Measurements from ENCODE around the gene TRIM44. TPM values are rescaled to one million over a fixed set of nuclear protein-coding genes. Genes with fewer than 3 reads are reported as not detected.
"Not testable (repeated sequence)": the region's sequence is repeated elsewhere in the genome, so short reads cannot be mapped to it uniquely, and the experiment has no call there.

Gene TRIM44
- total RNA-seq, 8 experiments from 2014 or later, result 15.7 to 33.5 (median 23.7) TPM

DNA sequence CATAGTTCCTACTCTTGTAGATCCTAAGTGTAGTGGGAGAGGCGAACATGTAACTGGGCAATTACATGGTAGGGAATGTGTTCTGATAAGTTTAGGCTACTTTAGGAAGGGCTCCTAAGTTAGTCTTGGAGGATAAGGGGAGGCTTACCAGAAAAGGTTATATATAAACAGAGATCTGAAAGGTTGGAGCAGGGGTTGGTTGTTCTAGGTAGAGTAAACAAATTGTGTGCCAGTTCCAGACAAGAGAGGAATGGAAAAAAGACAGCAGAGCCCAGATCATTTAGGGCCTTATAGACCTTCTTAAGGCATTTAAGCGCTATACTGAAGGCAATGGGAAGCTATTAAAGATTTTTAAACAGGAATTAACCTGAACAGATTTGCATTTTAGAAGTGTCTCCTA is 74.4 kb downstream of the TRIM44 start:
- Histone ChIP-seq H3K4me1 (replicated peaks in 1 of 2) (peaks cover 0 to 8% of the 10 kb centered on the region in 2 donors), H3K27ac (no peak overlapping the region), H3K4me3 (no peak overlapping the region)
- ATAC-seq (replicated peaks in 6 of 8), result no peak
- in situ Hi-C loops (cut with MboI; ENCODE audit: low pct_unique_long_range_greater_than_20kb in 2 of 9, low sequenced_read_pairs in 9 of 9, unreplicated experiment in 9 of 9), result no loop called here
- WGBS, 10 experiments, result 93 to 100% (median 100%) methylated on average over 1 to 2 of the region's 2 CpGs; no CpG with 5 or more reads in 1 of the 10 experiments

DNA sequence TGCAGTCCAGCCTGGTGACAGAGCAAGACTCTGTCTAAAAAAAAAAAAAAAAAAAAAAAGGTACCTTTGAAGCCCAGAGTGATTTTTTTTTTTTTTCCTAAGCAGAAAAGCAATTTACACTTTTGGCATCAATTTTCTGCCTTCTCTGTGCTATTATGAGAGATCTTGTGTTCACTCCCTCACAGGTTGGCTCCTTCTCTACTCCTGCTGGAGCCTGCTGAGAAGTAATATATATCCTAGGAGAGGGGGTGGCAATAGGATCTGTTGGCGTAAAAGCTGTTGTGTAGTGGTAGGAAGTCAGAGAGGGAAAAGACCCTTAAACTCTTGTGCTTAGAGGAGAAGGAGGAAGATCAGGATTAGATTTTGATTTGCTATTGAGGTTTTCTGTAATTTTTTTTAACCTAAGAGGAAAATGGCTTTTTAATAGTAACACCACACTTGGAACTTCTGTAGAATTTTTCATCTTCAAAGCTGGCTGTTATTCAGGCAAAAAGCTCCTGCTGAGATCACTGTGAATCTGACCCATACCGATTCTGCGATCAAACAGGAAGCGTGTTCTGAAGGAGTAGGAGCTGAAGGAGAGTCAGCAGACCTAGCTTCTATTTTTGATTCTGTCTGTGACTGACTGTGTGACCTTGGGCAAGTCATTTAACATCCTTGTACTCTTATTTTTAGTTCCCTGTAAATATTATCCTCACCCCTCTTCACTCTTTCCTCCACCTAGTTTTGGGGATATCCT is 77.7 kb downstream of the TRIM44 start:
- no peak overlapping the region for H3K27ac ChIP-seq

DNA sequence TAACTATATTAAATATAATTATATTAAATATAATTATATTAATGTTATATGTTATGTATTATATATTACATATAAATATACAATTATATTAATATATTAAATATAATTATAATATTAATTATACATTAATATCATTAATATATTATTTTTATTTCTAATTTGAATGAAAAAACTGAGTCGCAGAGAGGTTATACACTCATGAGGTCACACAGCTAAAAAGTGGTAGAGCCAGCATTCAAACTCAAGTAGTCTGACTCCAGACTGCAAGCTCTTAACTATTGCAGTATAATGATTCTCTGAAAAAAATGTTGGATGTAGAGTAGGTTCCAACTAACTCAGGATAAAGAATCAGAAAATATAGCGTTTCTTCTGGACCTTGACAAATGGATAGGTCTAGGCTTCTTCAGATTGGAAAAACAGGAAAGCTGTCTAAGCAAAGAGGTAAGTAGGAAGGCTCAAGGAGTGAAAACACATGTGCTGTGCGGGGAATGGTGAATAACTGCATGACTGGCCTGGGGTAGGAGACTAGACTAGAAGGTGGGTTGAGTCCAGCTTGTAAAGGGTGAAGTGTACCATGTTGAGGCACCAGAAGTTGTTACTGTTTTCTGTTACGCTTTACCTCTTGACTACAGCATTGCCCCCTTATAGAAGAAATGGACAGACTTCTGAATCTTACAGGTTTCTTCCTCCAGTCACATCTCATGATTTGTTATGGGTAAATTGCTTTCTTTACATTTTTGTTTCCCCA is 80.3 kb downstream of the TRIM44 start:
- in situ Hi-C loops (cut with MboI; ENCODE audit: low pct_unique_long_range_greater_than_20kb in 2 of 9, low sequenced_read_pairs in 9 of 9, unreplicated experiment in 9 of 9), result no loop called here
- Histone ChIP-seq H3K4me3 (no peak overlapping the region), H3K27ac (no peak overlapping the region), H3K4me1 (replicated peaks in 1 of 2) (peaks cover 9 to 14% of the 10 kb centered on the region in 2 donors)
- 83 to 100% (median 95%) methylated on average over 1 to 4 of the region's 4 CpGs for WGBS, 10 experiments
- ATAC-seq (replicated peaks in 6 of 8), result no peak

More for the DNA sequence above, 77.7 kb downstream of the TRIM44 start:
- WGBS, 10 experiments, result 86 to 100% (median 93%) methylated on average over 1 to 4 of the region's 4 CpGs; no CpG with 5 or more reads in 2 of the 10 experiments
- Histone ChIP-seq H3K4me3 (no peak overlapping the region), H3K4me1 (replicated peaks in 1 of 2) (peaks cover 0 to 3% of the 10 kb centered on the region in 2 donors)
- in situ Hi-C loops (cut with MboI; ENCODE audit: low pct_unique_long_range_greater_than_20kb in 2 of 9, low sequenced_read_pairs in 9 of 9, unreplicated experiment in 9 of 9), result no loop called here
- no peak for ATAC-seq (replicated peaks in 6 of 8)

DNA sequence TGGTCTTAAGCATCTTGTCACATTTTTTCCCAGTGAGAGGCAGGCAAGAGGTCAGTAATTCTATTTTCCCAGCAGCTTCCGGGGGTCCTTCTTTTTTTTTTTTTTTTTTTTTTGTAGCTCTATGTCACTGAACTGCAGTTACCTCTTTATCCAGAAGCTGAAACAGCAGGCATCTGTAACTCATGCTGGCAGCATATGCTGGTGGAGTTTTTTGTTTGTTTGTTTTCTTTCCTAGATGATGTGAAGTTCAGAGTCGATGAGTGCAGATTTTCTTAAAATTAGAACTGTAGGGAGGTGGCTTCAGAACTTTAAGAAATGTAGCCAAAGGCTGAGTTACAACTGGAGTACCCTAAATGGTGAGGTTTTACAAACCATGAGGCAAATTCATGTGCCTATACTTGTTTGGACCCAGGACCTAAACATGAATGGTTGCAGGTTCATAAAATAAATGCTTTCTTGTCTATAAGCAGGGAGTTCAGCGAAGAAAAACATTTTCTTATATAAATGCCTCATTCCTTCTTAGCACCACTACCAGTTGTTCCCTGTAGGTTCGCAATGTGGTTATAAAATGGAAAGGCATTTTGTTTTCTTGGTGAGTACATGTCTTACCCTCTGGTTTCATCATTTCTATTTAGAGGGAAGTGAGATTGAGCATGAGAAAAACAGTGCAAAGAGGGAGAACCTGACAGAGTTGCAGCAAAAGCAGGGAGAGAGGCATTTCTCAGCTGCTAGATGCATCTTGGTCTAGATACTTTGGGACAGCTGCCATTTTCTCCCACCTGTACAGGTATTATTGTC is 84.0 kb downstream of the TRIM44 start:
- peak in 4 of 8 experiments; percentile 22 to 62 (median 60) for ATAC-seq (replicated peaks in 6 of 8)
- in situ Hi-C loops (cut with MboI; ENCODE audit: low pct_unique_long_range_greater_than_20kb in 2 of 9, low sequenced_read_pairs in 9 of 9, unreplicated experiment in 9 of 9), result no loop called here
- WGBS, 10 experiments, result 38 to 92% (median 76%) methylated on average over 2 to 3 of the region's 4 CpGs; no CpG with 5 or more reads in 1 of the 10 experiments
- peaks cover 10 to 16% of the 10 kb centered on the region in 2 donors for H3K4me1 ChIP-seq (replicated peaks in 1 of 2)
- H3K27ac ChIP-seq, result no peak overlapping the region
- no peak overlapping the region for H3K4me3 ChIP-seq

DNA sequence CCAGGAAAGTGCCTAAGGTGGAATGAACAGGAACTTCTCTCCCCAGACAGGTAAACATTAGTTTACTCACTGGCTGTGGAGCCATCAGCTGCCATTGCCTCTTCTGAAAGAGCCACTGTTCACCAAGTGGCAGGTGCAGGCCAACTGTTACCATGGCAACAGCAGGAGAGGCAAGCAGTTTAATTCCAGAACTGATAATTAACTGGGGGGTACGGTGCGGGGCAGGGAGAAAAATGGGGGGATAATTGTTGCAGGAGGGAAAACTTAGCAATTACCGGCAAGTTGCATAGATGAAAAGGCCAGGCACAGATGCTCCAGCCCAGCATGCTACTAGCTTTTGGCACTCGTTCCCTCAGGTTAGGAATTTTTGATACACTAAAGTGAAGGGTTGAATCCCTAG is 85.1 kb downstream of the TRIM44 start:
- Histone ChIP-seq H3K4me1 (replicated peaks in 1 of 2) (peaks cover 10 to 16% of the 10 kb centered on the region in 2 donors), H3K27ac (no peak overlapping the region), H3K4me3 (no peak overlapping the region)
- in situ Hi-C loops (cut with MboI; ENCODE audit: low pct_unique_long_range_greater_than_20kb in 2 of 9, low sequenced_read_pairs in 9 of 9, unreplicated experiment in 9 of 9), result no loop called here
- ATAC-seq (replicated peaks in 6 of 8), result peak in 5 of 8 experiments; percentile 30 to 63 (median 56)
- WGBS, 10 experiments, result 59 to 100% (median 85%) methylated on average over 1 to 3 of the region's 4 CpGs; no CpG with 5 or more reads in 4 of the 10 experiments

DNA sequence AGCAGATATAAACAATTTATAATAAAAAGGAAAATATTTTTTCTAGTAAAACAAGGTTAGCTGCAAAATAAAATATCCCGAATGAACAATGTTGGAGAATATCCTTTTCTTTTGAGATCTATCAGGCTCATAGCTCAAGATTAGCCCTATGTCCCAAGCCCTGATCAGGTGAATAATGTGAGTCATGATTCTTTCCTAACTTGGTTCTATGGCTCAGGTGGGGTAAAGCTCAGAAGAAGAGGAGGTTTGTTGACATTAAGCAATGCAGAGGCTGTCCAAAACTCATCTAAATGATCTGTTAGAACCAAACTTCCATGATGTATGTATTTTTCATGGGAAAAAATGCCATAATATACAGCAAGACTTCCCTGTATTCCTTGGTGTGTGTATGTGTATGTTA is 86.1 kb downstream of the TRIM44 start:
- Histone ChIP-seq H3K27ac (no peak overlapping the region), H3K4me3 (no peak overlapping the region), H3K4me1 (replicated peaks in 1 of 2) (peaks cover 10 to 16% of the 10 kb centered on the region in 2 donors)
- 50 to 100% (median 100%) methylated on average over 1 of the region's 1 CpG; no CpG with 5 or more reads in 2 of the 10 experiments for WGBS, 10 experiments
- ATAC-seq (replicated peaks in 6 of 8), result no peak
- in situ Hi-C loops (cut with MboI; ENCODE audit: low pct_unique_long_range_greater_than_20kb in 2 of 9, low sequenced_read_pairs in 9 of 9, unreplicated experiment in 9 of 9), result no loop called here

DNA sequence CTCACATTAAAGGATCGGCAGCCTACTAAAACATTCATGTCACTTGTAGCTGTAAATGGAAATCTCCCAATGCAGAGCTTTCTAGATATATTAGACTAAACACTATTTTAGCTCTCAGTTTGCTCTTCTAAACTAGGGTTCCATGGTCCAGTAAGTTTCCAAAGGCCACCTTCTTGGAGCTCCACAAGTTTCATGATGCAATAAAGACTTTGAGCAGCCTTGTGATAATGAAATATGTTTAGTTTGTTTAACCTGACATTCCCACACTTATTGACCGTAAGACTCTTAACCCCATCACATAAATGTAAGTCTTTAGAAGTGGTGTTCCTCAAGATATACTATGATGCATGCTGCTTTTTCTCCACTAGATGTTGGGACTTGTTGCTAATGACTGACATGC is 87.7 kb downstream of the TRIM44 start:
- H3K27ac ChIP-seq, result no peak overlapping the region
- H3K4me1 ChIP-seq (replicated peaks in 1 of 2), result peaks cover 10 to 16% of the 10 kb centered on the region in 2 donors
- 71 to 100% (median 100%) methylated on average over 1 to 2 of the region's 2 CpGs; no CpG with 5 or more reads in 2 of the 10 experiments for WGBS, 10 experiments
- no peak for ATAC-seq (replicated peaks in 6 of 8)
- in situ Hi-C loops (cut with MboI; ENCODE audit: low pct_unique_long_range_greater_than_20kb in 2 of 9, low sequenced_read_pairs in 9 of 9, unreplicated experiment in 9 of 9), result no loop called here
- H3K4me3 ChIP-seq, result no peak overlapping the region

DNA sequence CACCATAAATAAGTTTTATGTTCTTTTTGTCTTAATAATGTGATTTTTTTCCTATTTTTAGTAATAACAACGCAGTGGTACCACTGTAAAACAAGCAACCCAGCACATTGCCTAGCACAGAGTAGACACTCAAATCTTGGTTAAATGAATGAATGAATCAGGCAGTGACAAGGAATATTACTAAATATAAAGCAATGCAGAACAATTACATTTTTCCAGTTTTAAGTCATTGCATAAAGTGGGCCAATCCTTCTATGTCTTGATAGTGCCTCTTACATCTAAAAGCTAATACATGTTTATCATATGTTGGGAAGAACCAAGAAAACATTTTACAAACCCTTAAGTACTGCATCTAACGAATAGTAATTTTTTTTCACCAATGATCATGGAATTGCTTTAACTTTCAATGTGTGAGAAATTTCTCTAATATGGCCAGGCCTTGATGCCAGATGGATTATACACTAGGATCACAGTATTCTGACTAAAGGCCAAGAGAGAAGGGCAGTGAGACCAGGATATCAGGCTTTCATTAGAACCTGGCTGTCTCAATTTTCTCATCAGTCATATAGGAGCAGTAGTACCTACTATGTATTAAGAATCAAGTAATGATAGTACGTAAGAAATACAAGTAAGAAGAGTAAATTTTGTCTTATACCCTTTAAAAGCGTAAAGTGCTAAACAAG is 88.5 kb downstream of the TRIM44 start:
- in situ Hi-C loops (cut with MboI; ENCODE audit: low pct_unique_long_range_greater_than_20kb in 2 of 9, low sequenced_read_pairs in 9 of 9, unreplicated experiment in 9 of 9), result no loop called here
- H3K4me3 ChIP-seq, result no peak overlapping the region
- no peak for ATAC-seq (replicated peaks in 6 of 8)
- no peak overlapping the region for H3K27ac ChIP-seq
- WGBS, 10 experiments, result 92 to 100% (median 100%) methylated on average over 2 to 4 of the region's 4 CpGs
- peaks cover 8 to 16% of the 10 kb centered on the region in 2 donors for H3K4me1 ChIP-seq (replicated peaks in 1 of 2)

DNA sequence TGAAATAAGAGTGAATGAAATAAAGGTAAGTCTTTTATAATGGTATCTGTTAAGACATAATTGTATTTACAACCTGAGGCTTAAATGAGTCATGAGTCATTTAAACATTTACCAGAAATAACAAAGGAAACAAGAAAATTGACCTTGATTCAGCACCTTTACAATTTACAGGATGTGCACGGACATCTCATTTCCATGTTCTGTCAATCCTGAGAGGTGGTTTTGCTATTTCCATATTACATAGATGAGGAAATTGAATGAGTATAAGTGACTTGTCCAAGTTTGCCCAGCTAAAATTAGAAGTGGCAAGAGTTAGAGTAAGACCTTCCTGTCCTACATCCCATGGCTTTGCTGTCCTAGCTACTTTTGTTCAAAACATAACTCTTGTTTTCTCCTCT is 89.1 kb downstream of the TRIM44 start:
- in situ Hi-C loops (cut with MboI; ENCODE audit: low pct_unique_long_range_greater_than_20kb in 2 of 9, low sequenced_read_pairs in 9 of 9, unreplicated experiment in 9 of 9), result no loop called here
- 70 to 100% (median 83%) methylated on average over 1 of the region's 1 CpG; no CpG with 5 or more reads in 2 of the 10 experiments for WGBS, 10 experiments
- H3K4me3 ChIP-seq, result no peak overlapping the region
- no peak for ATAC-seq (replicated peaks in 6 of 8)
- H3K4me1 ChIP-seq (replicated peaks in 1 of 2), result peaks cover 8 to 13% of the 10 kb centered on the region in 2 donors
- H3K27ac ChIP-seq, result no peak overlapping the region

DNA sequence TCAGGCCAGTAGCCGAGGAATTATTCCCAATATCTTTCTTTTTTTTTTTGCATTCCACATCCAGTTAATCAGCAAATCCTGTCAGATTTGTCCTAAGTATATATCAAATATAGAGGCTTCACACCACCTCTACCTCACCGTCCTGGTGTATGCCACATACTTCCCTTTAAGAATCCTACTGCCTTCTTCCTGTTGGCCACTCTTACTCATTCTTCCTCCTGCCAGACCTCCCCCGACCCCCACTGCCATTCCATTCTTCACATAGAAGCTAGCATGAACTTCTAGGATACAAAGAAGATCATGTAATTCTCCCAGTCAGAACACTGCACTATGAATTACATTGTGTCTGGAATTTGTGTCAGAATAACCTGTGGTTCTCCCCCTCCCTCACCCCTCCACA is 89.5 kb downstream of the TRIM44 start:
- Histone ChIP-seq H3K4me1 (replicated peaks in 1 of 2) (peaks cover 8 to 10% of the 10 kb centered on the region in 2 donors), H3K4me3 (no peak overlapping the region), H3K27ac (no peak overlapping the region)
- in situ Hi-C loops (cut with MboI; ENCODE audit: low pct_unique_long_range_greater_than_20kb in 2 of 9, low sequenced_read_pairs in 9 of 9, unreplicated experiment in 9 of 9), result no loop called here
- WGBS, 10 experiments, result 20 to 95% (median 82%) methylated on average over 1 to 3 of the region's 3 CpGs; no CpG with 5 or more reads in 1 of the 10 experiments
- ATAC-seq (replicated peaks in 6 of 8), result no peak

DNA sequence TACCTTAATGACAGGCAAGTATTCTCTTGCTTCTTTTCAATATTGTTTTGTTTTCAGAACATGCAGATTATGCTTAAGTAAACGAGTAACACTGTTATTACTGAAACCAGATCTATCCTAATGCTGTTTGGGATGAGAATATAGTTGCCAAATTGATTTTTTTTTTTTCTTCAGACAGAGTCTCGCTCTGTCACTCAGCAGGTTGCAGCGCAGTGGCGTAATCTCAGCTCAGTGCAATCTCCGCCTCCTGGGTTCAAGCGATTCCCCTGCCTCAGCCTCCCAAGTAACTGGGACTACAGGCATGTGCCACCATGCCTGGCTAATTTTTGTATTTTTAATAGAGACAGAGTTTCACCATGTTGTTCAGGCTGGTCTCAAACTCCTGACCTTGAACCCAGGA is 91.0 kb downstream of the TRIM44 start:
- ATAC-seq (replicated peaks in 6 of 8); in situ Hi-C loops (cut with MboI; ENCODE audit: low pct_unique_long_range_greater_than_20kb in 2 of 9, low sequenced_read_pairs in 9 of 9, unreplicated experiment in 9 of 9): not testable (repeated sequence)

DNA sequence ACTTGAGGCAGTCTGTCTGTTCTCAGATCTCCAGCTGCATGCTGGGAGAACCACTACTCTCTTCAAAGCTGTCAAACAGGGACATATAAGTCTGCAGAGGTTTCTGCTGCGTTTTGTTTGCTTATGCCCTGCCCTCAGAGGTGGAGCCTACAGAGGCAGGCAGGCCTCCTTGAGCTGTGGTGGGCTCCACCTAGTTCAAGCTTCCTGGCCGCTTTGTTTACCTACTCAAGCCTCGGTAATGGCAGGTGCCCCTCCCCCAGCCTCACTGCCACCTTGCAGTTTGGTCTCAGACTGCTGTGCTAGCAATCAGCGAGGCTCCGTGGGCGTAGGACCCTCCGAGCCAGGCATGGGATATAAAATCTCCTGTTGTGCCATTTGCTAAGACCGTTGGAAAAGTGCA is 97.4 kb downstream of the TRIM44 start:
- 33 to 100% (median 60%) methylated on average over 1 to 2 of the region's 8 CpGs; no CpG with 5 or more reads in 5 of the 10 experiments for WGBS, 10 experiments
- H3K4me1 ChIP-seq (replicated peaks in 1 of 2); H3K27ac ChIP-seq; in situ Hi-C loops (cut with MboI; ENCODE audit: low pct_unique_long_range_greater_than_20kb in 2 of 9, low sequenced_read_pairs in 9 of 9, unreplicated experiment in 9 of 9); ATAC-seq (replicated peaks in 6 of 8); H3K4me3 ChIP-seq: not testable (repeated sequence)

More for the DNA sequence above, 91.0 kb downstream of the TRIM44 start:
- not testable (repeated sequence) for H3K4me3 ChIP-seq; H3K27ac ChIP-seq; H3K4me1 ChIP-seq (replicated peaks in 1 of 2)
- 0 to 100% (median 95%) methylated on average over 1 to 6 of the region's 6 CpGs; no CpG with 5 or more reads in 1 of the 10 experiments for WGBS, 10 experiments
